ENCODE results near the gene MORC2.

GRCh38 chr22:30969532-30970355, 1.2 kb upstream of the MORC2 start:
- TF ChIP-seq SP1 (IDR thresholded peaks at IDR 0.05) (no peak), BHLHE40 (IDR thresholded peaks at IDR 0.05; ENCODE audit: borderline replicate concordance) (no peak), FOXM1 (IDR thresholded peaks at IDR 0.05; ENCODE audit: borderline replicate concordance) (no peak), ZNF384 (IDR thresholded peaks at IDR 0.05) (no peak), ELF4 (IDR thresholded peaks at IDR 0.05) (no peak), SUZ12 (IDR thresholded peaks at IDR 0.05) (no peak), LEF1 (IDR thresholded peaks at IDR 0.05; ENCODE audit: borderline replicate concordance) (no peak), ARNT (IDR thresholded peaks at IDR 0.05) (no peak), FOXK2 (IDR thresholded peaks at IDR 0.05) (no peak), CTBP1 (IDR thresholded peaks at IDR 0.05; ENCODE audit: borderline replicate concordance) (no peak), NFRKB (IDR thresholded peaks at IDR 0.05) (no peak)
- TF ChIP-seq, protein P1, sequence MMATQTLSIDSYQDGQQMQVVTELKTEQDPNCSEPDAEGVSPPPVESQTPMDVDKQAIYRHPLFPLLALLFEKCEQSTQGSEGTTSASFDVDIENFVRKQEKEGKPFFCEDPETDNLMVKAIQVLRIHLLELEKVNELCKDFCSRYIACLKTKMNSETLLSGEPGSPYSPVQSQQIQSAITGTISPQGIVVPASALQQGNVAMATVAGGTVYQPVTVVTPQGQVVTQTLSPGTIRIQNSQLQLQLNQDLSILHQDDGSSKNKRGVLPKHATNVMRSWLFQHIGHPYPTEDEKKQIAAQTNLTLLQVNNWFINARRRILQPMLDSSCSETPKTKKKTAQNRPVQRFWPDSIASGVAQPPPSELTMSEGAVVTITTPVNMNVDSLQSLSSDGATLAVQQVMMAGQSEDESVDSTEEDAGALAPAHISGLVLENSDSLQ (IDR thresholded peaks at IDR 0.05): no peak

All from HEK293T (cell line).